ENCODE data around the gene TALDO1. TPM values are rescaled to one million over a fixed set of nuclear protein-coding genes. Genes with fewer than 3 reads are reported as not detected.

TALDO1 gene
- total RNA-seq, 4 donors from 2014 or later: 237 to 459 (median 293) TPM

GRCh38 chr11:767238-767637 lies 20.0 kb downstream of the TALDO1 start:
- TF ChIP-seq CTCF (IDR thresholded peaks at IDR 0.05; ENCODE audit: low read depth): no peak

- no peak for TF ChIP-seq CTCF (IDR thresholded peaks at IDR 0.05; ENCODE audit: low read depth)
Observed at GRCh38 chr11:769887-770641, 22.8 kb downstream of the TALDO1 start.

GRCh38 chr11:770642-771616 lies 23.7 kb downstream of the TALDO1 start:
- no peak for TF ChIP-seq CTCF (IDR thresholded peaks at IDR 0.05; ENCODE audit: low read depth)

- no peak for TF ChIP-seq CTCF (IDR thresholded peaks at IDR 0.05; ENCODE audit: low read depth)
Observed at GRCh38 chr11:771617-772204, 24.4 kb downstream of the TALDO1 start.

GRCh38 chr11:772429-773390 lies 25.4 kb downstream of the TALDO1 start:
- TF ChIP-seq CTCF (IDR thresholded peaks at IDR 0.05; ENCODE audit: low read depth): no peak

GRCh38 chr11:773425-773824 lies 26.2 kb downstream of the TALDO1 start:
- TF ChIP-seq CTCF (IDR thresholded peaks at IDR 0.05; ENCODE audit: low read depth): no peak
